GDM1 (cell line): ENCODE data around the gene GJB5.

ENCODE experiments used
- DNase-seq: peaks from one replicate; lab custom pipeline; 2025; lab: John Stamatoyannopoulos, UW

GJB5 gene

GRCh38 chr1:34794790-34795180, 39.9 kb downstream of the GJB5 start:
- no peak for DNase-seq

- DNase-seq = no peak
These were observed 41.1 kb downstream of the GJB5 start for GRCh38 chr1:34795916-34796315.

GRCh38 chr1:34796990-34797389, 42.1 kb downstream of the GJB5 start:
- DNase-seq = no peak

- no peak for DNase-seq
These were observed 45.4 kb downstream of the GJB5 start for GRCh38 chr1:34800214-34800613.

GRCh38 chr1:34803770-34804169, 48.9 kb downstream of the GJB5 start:
- no peak for DNase-seq

- no peak for DNase-seq
These were observed 51.5 kb downstream of the GJB5 start for GRCh38 chr1:34806396-34806795.
